T-helper 1 cell treated with Interleukin-12 subunit alpha and Interleukin-12 subunit beta and Interleukin-4 antibody, amounts not matched to agents 30 μg/mL and 1 μg/mL, for 36 hours (primary cell): ENCODE results near the gene BCL7A.
"Not testable (repeated sequence)": the region's sequence is repeated elsewhere in the genome, so short reads cannot be mapped to it uniquely, and the experiment has no call there.

Experiments used
- H3K27ac Mint-ChIP-seq: one replicate; pipeline ENCODE4 v1.8.0; 2021; ENCODE audit warnings: mild to moderate bottlenecking, mixed read lengths
- H3K27me3 Mint-ChIP-seq: one replicate; pipeline ENCODE4 v1.8.0; 2021; ENCODE audit warnings: low read depth, mixed read lengths
- H3K36me3 Mint-ChIP-seq: one replicate; pipeline ENCODE4 v1.8.0; 2021; ENCODE audit warnings: low read depth, mixed read lengths
- H3K4me1 Mint-ChIP-seq: one replicate; pipeline ENCODE4 v1.8.0; 2021; ENCODE audit warnings: low read depth, mixed read lengths
- H3K4me3 Mint-ChIP-seq: one replicate; pipeline ENCODE4 v1.8.0; 2021; ENCODE audit warnings: mild to moderate bottlenecking, moderate library complexity, mixed read lengths
- H3K9me3 Mint-ChIP-seq: one replicate; pipeline ENCODE4 v1.8.0; 2021; ENCODE audit warnings: mixed read lengths

The BCL7A gene

DNA sequence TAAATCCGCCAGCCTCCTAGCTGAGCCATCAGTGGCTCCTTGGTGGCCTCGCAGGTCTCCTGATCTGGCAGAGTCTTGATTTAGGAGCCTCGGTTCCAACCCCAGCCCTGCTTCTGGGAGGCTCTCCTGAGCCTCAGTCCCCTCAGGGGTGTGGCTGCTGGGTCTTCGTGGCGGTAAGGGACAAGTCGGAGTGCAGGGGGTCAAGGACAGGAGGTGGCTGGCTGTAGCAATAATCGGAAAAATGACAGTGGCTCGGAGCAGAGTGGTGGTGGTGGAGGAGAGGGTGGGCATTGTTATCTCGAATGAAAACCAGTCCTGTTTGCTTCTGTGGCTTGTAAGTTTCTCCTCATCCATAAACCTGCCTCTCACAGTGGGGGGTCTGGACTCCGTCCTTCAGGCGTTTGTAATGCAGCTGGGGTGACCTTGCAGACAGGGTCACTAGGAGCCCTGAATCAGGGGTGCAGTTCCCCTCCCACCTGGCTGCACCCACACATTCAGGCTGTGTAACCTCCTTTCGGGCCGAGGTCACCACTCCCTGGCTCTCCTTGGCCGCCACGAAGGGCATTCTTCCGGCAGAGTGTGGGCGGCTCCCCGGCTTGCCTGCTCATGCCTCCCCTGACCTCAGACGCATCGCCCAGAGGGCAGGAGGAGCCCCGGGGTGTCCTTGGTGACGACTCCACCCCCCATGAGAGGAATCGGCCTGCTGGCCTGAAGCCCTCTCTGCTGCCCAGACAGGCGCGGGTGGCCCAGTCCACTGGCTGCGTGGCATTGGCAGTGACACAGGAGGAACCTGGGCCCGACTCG, 8.1 kb downstream of the BCL7A start:
- Mint-ChIP-seq H3K27ac (no peak overlapping the region), H3K27me3 (no peaks in the 10 kb centered on the region), H3K4me1 (no peaks in the 10 kb centered on the region), H3K4me3 (no peak overlapping the region), H3K9me3 (no peaks in the 10 kb centered on the region), H3K36me3 (no peaks in the 10 kb centered on the region)

GRCh38 chr12:122030424-122031035, 8.8 kb downstream of the BCL7A start:
- H3K4me1 Mint-ChIP-seq = no peaks in the 10 kb centered on the region
- no peak overlapping the region for H3K27ac Mint-ChIP-seq
- peaks cover 2% of the 10 kb centered on the region for H3K36me3 Mint-ChIP-seq
- H3K4me3 Mint-ChIP-seq = no peak overlapping the region
- H3K27me3 Mint-ChIP-seq = no peaks in the 10 kb centered on the region
- H3K9me3 Mint-ChIP-seq = no peaks in the 10 kb centered on the region

DNA sequence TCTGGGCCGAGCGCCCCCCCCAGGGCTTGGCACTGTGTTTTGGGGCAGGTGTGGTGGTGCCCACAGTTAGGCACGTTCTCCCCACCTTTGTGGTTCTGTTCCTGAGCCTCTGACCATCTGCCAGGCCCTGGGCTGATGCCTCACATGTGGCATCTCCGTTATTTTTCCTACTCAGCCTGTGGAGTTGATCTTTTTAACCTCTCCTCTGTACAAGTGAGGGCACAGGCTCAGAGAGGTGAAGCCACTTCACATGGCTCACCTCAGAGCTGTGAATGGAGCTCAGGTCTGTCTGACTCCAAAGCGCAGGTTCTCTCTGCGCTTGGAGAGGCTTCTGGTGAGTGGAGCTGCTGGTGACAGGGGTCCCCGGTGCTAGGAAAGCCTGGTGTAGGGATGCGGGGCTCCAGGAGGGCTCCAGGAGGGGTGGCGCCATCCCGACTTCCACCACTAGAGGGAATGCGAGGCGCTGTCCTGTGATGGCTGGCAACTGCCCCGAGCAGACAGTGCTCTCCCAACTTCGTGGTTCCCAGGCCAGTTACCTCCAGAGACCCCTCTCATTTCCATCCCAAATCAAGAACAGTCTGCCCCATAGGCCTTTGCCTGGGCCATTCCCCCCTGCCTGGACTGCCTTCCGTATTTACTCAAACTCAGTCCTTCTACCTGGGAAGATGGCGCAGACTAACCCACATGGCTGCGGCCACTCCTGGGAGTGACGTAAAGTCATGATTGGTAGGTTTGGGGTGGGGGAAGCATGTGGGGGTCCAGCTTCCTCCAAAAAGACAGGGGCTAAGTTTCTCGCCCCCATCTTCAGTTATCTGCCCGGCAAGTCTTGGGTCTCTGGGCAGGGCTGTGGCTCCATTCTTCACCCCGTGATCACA, 9.9 kb downstream of the BCL7A start:
- Mint-ChIP-seq H3K36me3 (peaks cover 5% of the 10 kb centered on the region), H3K27ac (no peak overlapping the region), H3K27me3 (no peaks in the 10 kb centered on the region), H3K9me3 (no peaks in the 10 kb centered on the region), H3K4me1 (no peaks in the 10 kb centered on the region), H3K4me3 (no peak overlapping the region)

- H3K4me3 Mint-ChIP-seq = no peak overlapping the region
Measured at GRCh38 chr12:122032580-122032979, 10.9 kb downstream of the BCL7A start.

DNA sequence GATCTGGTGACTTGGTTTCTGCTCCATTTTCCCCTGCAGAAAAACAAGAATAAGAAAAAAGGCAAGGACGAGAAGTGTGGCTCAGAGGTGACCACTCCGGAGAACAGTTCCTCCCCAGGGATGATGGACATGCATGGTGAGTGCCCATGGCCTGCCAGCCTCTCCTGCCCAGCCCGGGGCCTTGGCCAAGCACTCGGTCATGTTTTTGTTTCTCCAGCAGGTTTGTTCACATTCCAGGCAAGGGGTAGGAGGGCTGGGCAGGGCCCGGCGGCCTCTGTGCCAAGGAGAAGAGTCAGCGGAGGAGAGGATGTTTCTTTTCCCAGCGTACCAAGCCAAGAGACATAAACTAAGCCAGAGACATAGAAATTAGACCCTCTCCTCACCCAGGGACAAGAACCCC, 13.6 kb downstream of the BCL7A start:
- Mint-ChIP-seq H3K27me3 (no peaks in the 10 kb centered on the region), H3K4me3 (no peak overlapping the region), H3K27ac (no peak overlapping the region), H3K4me1 (no peaks in the 10 kb centered on the region), H3K9me3 (no peaks in the 10 kb centered on the region), H3K36me3 (peaks cover 5% of the 10 kb centered on the region)

More at GRCh38 chr12:122032580-122032979, 10.9 kb downstream of the BCL7A start:
- Mint-ChIP-seq H3K4me1 (no peaks in the 10 kb centered on the region), H3K27me3 (no peaks in the 10 kb centered on the region), H3K27ac (no peak overlapping the region), H3K36me3 (peaks cover 5% of the 10 kb centered on the region), H3K9me3 (no peaks in the 10 kb centered on the region)

- Mint-ChIP-seq H3K27ac (no peak overlapping the region), H3K36me3 (peaks cover 5% of the 10 kb centered on the region), H3K4me1 (no peaks in the 10 kb centered on the region), H3K9me3 (no peaks in the 10 kb centered on the region), H3K27me3 (no peaks in the 10 kb centered on the region), H3K4me3 (no peak overlapping the region)
Measured at GRCh38 chr12:122036153-122036552, 14.5 kb downstream of the BCL7A start.

DNA sequence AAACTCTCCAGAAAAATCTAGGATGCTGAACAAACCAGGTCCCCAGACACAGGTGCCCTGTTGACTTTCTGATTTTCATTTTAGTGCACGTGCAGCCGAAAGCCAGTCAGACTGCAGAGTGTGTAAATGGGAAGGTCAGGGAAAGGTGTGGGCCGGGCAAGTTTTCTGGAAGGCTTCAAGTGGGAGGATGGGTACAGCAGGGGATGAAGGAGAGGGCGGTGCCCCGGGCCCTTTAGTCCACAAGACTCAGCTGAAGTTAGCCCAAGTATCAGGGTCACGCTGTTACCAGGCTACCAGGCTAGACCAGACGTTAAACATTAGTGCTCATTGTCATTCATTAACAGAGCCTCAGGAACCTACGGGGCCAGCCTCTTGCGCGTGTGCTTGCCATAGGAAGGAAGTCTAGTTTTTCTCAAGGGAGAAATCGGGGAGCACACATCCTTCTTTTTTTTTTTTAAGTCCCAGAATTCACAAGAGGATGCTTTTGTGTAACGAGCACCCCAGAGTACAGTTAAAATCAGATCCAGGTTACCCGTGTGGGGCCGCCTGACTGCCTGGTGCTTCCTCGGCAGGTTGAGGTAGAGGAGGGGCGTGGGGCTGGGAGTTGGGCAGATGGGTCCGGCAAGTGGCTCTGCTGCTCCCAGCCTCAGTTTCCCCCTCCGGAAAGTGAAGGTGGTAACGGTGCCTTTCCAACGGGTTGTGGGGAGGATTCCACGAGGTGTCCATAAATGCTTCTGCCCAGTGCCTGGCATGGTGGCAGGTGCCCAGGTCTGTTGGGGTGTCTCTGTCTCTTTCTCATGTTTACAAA, 19.1 kb downstream of the BCL7A start:
- Mint-ChIP-seq H3K9me3 (no peaks in the 10 kb centered on the region), H3K4me1 (no peaks in the 10 kb centered on the region), H3K36me3 (peaks cover 3% of the 10 kb centered on the region), H3K27ac (no peak overlapping the region), H3K27me3 (no peaks in the 10 kb centered on the region), H3K4me3 (no peak overlapping the region)

- H3K27ac Mint-ChIP-seq, H3K9me3 Mint-ChIP-seq, H3K4me1 Mint-ChIP-seq, H3K27me3 Mint-ChIP-seq, H3K4me3 Mint-ChIP-seq, H3K36me3 Mint-ChIP-seq: not testable (repeated sequence)
Measured at GRCh38 chr12:122041458-122041857, 19.8 kb downstream of the BCL7A start.

DNA sequence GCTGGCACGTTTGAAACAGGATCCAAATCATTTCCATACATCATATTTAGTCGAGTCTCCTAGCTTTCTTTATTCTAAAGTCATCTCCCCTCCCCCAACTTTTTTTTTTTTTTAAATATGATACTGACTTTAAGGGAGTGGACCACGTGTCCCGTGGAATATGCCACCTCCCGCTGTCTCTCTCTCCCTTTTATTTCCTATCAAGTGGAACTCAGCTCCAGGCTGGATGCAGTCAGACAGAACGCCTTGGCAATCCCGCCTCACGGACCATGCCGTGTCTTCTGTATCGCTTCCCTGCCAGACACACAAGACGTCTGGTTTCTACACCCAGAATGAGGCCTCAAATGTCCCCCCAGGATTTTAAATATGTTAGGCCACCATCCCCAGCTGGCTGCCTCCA, 21.2 kb downstream of the BCL7A start:
- H3K27me3 Mint-ChIP-seq = no peaks in the 10 kb centered on the region
- no peak overlapping the region for H3K27ac Mint-ChIP-seq
- no peaks in the 10 kb centered on the region for H3K4me1 Mint-ChIP-seq
- peaks cover 1% of the 10 kb centered on the region for H3K36me3 Mint-ChIP-seq
- H3K9me3 Mint-ChIP-seq = no peaks in the 10 kb centered on the region
- no peak overlapping the region for H3K4me3 Mint-ChIP-seq

DNA sequence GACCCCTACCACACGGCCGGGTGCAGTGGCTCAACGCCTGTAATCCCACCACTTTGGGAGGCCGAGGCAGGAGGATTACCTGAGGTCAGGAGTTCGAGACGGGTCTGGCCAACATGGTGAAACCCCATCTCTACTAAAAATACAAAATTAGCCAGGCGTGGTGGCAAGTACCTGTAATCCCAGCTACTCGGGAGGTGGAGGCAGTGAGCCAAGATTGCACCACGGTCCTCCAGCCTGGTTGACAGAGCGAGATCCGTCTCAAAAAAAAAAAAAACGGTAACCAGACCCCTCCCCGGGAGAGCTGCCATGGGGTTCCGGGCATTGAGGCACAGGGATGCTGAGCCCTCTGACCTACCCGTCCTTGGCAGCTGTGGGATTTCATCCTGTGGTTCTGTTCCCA, 21.8 kb downstream of the BCL7A start:
- Mint-ChIP-seq H3K4me3 (no peak overlapping the region), H3K36me3 (peaks cover 1% of the 10 kb centered on the region), H3K9me3 (no peaks in the 10 kb centered on the region), H3K4me1 (no peaks in the 10 kb centered on the region), H3K27me3 (no peaks in the 10 kb centered on the region), H3K27ac (no peak overlapping the region)

DNA sequence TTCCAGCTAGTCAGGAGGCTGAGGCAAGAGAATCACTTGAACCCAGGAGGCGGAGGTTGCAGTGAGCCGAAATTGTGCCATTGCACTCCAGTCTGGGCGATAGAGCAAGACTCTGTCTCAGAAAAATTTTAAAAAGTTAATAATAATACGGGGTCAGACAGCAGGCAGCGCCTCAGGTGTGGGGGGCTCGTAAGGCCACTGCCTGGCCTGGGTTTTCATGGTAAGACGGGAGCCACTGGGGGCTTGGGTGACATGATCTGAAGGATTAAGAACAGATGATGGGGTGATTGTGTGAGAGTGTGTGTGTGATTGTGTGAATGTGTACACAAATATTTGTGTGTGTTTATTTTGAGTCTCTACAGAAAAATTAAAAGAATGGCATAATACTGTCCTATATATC, 23.6 kb downstream of the BCL7A start:
- Mint-ChIP-seq H3K4me3 (no peak overlapping the region), H3K27me3 (no peaks in the 10 kb centered on the region), H3K9me3 (no peaks in the 10 kb centered on the region), H3K27ac (no peak overlapping the region), H3K4me1 (no peaks in the 10 kb centered on the region), H3K36me3 (peaks cover 1% of the 10 kb centered on the region)

DNA sequence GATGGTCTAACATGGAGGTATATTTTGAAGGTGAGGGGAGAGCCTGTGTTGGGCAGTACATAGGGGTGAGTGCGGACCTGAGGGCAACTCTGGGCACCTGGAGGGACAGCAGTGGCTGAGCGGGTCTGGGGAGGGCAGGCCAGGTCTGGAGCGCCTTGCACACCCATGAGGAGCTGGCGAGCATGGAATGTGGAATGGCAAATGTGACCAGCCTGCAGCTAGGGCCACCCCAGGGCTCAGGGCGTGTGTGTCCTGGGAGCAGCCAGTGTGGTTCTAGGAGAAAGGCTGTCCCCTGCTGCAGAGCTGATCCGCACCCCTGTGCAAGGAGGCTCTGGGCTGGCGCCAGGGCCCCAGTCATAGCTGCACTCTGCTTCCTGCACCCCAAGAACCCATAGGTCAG, 24.5 kb downstream of the BCL7A start:
- Mint-ChIP-seq H3K4me1 (no peaks in the 10 kb centered on the region), H3K27ac (no peak overlapping the region), H3K9me3 (no peaks in the 10 kb centered on the region), H3K4me3 (no peak overlapping the region), H3K36me3 (peaks cover 1% of the 10 kb centered on the region), H3K27me3 (no peaks in the 10 kb centered on the region)

DNA sequence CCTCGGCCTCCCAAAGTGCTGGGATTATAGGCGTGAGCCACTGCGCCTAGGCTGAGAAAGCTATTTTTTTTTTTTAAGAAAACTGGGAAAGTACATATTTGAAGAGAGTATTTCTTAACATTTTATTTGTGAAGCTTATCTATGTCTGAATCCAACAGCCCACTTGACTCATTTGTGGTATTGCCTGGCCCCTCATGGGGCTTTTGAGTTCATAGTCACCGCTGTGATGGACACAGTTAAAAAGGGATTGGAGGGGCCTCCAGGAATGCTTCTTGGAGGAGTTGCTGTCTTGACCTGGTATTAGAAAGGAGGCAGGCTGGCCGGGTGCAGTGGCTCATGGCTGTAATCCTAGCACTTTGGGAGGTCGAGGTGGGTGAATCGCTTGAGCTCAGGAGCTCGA, 26.5 kb downstream of the BCL7A start:
- Mint-ChIP-seq H3K4me3 (no peak overlapping the region), H3K27ac (no peak overlapping the region), H3K9me3 (no peaks in the 10 kb centered on the region), H3K4me1 (no peaks in the 10 kb centered on the region), H3K27me3 (no peaks in the 10 kb centered on the region), H3K36me3 (no peaks in the 10 kb centered on the region)

DNA sequence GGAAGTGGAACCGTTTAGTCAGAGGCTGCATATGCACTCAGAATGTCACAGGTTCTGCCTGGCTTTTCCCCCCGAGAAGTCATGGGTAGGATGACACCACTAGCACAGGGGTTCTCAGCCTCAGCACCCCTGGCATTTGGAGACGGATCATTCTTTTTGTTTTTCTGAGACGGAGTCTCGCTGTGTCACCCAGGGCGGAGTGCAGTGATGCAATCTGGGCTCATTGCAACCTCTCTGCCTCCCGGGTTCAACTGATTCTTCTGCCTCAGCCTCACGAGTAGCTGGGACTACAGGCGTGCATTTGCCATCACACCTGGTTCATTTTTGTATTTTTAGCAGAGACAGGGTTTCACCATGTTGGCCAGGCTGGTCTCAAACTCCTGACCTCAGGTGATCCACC, 28.1 kb downstream of the BCL7A start:
- H3K36me3 Mint-ChIP-seq = no peaks in the 10 kb centered on the region
- H3K27me3 Mint-ChIP-seq = no peaks in the 10 kb centered on the region
- no peak overlapping the region for H3K27ac Mint-ChIP-seq
- H3K4me1 Mint-ChIP-seq = no peaks in the 10 kb centered on the region
- H3K4me3 Mint-ChIP-seq = no peak overlapping the region
- H3K9me3 Mint-ChIP-seq = no peaks in the 10 kb centered on the region
